Umbilical cord (tissue), 2 donors: Measurements from ENCODE around the gene MYH11. TPM values are rescaled to one million over a fixed set of nuclear protein-coding genes. Genes with fewer than 3 reads are reported as not detected.
"Not testable (repeated sequence)": the region's sequence is repeated elsewhere in the genome, so short reads cannot be mapped to it uniquely, and the experiment has no call there.

ENCODE experiments used
- DNase-seq: peaks from one replicate; pipeline ENCODE4 v3.0.0-alpha.2; 2015; ENCODE audit warnings: low spot score
- total RNA-seq: library from RNA; depleted of rRNA; stranded (reverse); fragments of >200 nt; gene quantifications from one replicate; pipeline ENCODE4 v1.2.3, GENCODE V29; 2014; ENCODE audit warnings: low replicate concordance; ENCODE audit not compliant: insufficient read depth

Gene MYH11
- total RNA-seq, 1 donor from 2014 or later = 1,356 TPM

DNA sequence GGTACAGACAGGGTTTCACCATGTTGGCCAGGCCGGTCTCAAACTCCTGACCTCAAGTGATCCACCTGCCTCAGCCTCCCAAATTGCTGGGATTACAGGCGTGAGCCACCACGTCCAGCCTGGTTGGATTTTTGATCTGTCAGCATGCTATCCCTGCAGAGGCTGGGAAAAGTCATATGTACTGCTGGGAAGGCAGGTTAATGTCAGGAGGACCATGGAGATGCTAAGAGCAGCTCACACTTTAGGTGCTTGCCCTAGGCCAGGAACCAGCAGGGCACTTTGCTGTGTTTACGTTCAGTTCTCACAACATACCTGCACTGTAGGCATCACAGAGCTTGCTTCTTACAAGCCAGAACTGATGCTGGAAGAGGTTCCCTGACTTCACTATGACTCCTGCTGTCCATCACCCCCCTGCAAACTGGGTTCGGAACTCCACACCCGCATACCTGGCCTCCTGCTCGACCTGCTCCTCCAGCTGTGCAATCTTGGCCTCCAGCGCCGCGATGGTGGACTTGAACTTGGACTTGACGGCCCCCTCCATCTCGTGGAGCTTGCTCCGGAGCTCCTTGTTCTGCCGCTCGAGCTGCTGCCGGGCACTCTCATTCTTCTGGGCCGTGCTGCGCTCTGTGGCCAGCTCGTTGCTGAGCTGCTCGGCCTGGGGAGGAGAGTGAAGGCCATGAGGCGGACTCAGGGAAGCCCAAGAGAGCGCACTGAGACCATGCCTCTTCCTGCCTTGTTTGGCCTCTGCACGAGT, 140.0 kb downstream of the MYH11 start:
- DNase-seq = no peak

- DNase-seq = no peak
These were observed 141.6 kb downstream of the MYH11 start for GRCh38 chr16:15715221-15715620.

DNA sequence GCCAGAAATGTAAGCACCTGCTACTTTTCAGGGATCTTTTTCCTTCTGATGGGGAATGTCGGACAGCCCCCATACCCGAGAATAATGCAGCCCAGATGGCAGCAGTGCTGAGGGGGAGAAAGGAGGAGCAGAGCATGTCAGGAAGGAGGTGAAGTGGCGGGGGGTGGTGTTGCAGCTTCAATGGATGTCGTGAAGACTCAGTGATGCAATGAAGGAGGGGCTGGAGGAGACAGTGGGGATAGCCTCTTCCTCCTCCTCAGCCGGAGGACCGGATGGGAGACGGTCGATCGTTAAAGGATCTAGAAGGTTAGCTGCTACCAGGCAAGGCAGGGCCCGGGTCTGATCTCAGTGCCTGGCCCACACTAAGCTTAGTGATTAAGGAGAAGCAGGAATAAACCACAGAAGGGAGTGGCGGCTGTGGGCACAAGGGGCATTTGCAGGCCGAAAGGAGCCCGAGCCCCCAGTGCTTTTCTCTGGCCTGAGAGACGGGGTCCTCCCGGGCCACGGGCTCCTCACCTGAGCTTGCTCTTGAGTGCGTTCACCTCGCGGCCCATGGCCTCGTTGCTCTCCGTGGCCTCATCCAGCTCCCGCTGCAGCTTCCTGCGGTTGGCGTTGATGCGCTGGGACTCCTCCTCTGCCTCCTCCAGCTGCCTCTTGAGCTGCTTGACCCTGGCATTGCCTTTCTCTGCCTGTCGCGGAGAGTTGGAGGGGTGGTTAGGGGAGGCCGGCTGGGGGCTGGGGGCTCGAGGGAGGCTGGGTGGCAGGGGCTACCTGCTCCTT, 142.2 kb downstream of the MYH11 start:
- DNase-seq = no peak

GRCh38 chr16:15708997-15709396, 147.8 kb downstream of the MYH11 start:
- DNase-seq = no peak

DNA sequence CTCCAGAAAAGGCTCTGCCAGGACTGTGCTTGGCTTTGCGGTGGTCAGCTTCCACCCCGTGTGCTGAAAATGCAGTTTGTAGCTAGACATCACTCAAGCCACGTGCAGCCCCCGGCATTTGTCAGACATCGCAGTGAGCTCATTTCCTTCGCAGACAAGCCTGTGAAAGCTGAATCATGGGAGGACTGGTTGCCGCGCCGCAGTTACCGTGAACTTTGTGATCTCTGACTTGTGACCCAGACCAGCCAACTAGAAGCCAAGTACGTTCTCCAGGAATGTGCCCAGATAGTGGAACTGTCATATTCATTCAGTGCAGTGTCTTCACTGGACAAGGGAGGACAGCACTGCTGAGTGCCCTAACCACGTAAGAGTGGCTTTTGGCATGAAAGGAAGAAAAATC, 148.7 kb downstream of the MYH11 start:
- no peak for DNase-seq

DNA sequence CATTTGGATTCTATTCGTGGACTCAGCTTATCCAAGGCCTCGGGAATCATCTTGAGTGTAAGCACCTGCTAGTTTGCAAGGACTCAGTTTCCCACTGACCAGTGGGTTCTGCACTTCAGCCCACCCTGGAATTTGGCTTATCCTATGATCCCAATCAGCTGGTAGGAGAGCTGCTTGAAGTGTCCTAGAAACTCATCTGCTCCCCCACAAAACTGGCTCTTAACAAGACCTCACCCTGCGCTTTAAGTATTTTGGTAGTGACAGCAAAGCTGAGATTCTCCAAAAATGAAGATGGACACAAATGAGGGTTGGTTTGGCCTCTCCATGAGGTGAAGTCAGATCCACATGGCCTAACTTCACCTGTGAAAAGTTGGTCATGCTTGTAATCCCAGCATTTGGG, 149.5 kb downstream of the MYH11 start:
- DNase-seq = no peak

DNA sequence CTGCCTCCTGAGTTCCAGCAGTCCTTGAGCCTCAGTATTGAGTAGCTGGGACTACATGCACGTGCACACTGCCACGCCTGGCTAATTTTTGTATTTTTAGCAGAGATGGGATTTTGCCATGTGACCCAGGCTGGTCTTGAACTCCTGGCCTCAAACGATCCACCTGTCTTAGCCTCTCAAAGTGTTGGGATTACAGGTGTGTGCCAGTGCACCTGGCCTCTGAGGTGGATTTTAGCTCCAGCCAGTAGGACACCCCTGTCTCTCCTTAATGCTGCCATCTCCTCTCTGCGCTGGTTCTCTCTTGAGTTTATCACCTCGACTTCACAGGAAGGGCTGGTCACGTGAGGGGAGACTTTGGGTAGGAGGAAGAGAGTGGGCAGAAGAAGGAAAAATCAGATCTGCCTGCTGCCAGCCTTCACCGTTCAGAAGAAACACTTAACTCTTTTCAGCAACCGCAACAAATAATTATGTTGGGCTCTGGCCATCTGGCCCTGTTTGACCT, 151.7 kb downstream of the MYH11 start:
- DNase-seq = no peak

DNA sequence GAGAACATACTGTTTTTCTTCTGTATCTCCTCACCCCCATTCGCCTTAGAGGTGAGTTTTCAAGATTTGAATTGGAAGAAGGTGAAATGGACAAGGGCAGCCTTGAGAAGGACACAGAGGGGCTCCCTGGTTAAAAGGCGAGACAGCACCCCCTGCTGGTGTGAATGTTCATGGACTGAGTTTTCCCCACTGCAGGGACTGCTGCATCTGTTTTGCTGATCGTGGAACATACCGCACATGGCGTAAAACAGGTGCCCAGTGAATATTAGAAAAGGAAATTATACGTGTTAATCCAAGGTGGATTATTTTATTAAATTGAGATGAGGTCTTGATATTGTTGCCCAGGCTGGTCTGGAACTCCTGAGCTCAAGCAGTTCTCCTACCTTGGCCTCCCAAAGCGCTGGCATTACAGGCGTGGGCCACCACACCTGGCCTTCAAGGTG, 152.3 kb downstream of the MYH11 start:
- DNase-seq = peak; percentile 56

GRCh38 chr16:15703029-15703736, 153.6 kb downstream of the MYH11 start:
- DNase-seq = no peak

- no peak for DNase-seq
These were observed 154.6 kb downstream of the MYH11 start for GRCh38 chr16:15701975-15702970.

- DNase-seq = no peak
These were observed 155.5 kb downstream of the MYH11 start for GRCh38 chr16:15701367-15701766.

- DNase-seq = no peak
These were observed 157.0 kb downstream of the MYH11 start for GRCh38 chr16:15699819-15700218.

- no peak for DNase-seq
These were observed 162.3 kb downstream of the MYH11 start for GRCh38 chr16:15694499-15694898.

DNA sequence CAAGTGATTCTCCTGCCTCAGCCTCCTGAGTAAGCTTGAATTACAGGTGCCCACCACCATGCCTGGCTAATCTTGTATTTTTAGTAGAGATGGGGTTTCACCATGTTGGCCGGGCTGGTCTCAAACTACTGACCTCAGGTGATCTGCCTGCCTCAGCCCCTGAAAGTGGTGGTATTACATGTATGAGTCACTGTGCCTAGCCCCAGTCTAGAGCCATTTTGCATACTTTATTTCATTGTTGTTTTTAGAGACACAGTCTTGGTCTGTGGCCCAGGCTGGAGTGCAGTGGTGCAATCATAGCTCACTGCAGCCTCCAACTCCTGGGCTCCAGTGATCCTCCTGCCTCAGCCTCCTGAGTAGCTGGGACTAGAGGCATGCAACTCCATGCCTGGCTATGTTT, 164.3 kb downstream of the MYH11 start:
- not testable (repeated sequence) for DNase-seq

GRCh38 chr16:15691046-15691445, 165.8 kb downstream of the MYH11 start:
- DNase-seq = no peak

GRCh38 chr16:15690296-15690695, 166.5 kb downstream of the MYH11 start:
- no peak for DNase-seq

GRCh38 chr16:15689290-15689689, 167.5 kb downstream of the MYH11 start:
- DNase-seq = no peak

- no peak for DNase-seq
These were observed 170.5 kb downstream of the MYH11 start for GRCh38 chr16:15686287-15686686.

GRCh38 chr16:15682105-15682570, 174.7 kb downstream of the MYH11 start:
- no peak for DNase-seq

- DNase-seq = no peak
These were observed 179.4 kb downstream of the MYH11 start for GRCh38 chr16:15677447-15677846.

DNA sequence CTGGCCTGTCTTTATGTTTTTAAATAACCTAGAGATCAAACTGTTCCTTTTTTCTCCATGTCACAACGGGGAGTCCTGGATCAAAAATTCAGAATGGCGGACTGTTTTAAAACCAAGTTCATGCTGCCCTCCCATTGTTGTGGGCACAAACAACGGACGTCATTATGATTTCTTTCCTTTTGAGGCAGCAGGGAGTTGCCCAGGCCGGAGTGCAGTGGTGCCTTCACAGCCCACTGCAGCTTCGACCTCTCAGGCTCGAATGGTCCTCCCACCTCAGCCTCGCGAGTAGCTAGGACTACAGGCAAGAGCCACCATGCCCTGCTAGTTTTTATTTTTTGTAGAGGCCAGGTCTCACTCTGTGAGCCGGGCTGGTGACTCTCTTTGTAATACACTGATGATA, 180.3 kb downstream of the MYH11 start:
- no peak for DNase-seq
